Embryonic facial prominence (tissue), 1 donor: ENCODE measurements around the gene TSPEAR.

ENCODE experiments used
- DNase-seq: peaks from one replicate; pipeline ENCODE4 v3.0.0-alpha.2; 2016; ENCODE audit errors: extremely low spot score

Gene TSPEAR

GRCh38 chr21:44519346-44520325 is 191.7 kb downstream of the TSPEAR start:
- DNase-seq, result no peak

DNA sequence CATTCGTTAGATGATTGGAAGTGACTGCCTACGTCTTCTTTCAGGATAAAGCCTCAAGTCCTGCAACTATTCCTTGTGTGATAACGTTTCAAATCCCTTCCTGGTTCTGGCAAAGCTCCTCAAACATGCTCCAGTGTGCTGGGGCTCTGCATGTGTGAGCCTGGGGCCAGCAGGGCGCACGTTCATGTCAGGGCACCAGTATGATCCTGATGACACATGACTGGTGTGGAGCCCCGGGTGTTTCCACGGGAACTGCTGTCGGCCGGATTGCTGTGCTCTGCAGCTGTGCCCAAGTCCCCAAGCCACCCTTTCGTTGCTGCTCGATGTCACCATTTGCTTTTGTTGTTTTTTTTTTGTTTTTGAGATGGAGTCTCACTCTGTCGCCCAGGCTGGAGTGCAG is 192.7 kb downstream of the TSPEAR start:
- DNase-seq, result no peak

- no peak for DNase-seq
Observed at GRCh38 chr21:44517175-44517899, 194.0 kb downstream of the TSPEAR start.

- no peak for DNase-seq
Observed at GRCh38 chr21:44516828-44517174, 194.6 kb downstream of the TSPEAR start.

DNA sequence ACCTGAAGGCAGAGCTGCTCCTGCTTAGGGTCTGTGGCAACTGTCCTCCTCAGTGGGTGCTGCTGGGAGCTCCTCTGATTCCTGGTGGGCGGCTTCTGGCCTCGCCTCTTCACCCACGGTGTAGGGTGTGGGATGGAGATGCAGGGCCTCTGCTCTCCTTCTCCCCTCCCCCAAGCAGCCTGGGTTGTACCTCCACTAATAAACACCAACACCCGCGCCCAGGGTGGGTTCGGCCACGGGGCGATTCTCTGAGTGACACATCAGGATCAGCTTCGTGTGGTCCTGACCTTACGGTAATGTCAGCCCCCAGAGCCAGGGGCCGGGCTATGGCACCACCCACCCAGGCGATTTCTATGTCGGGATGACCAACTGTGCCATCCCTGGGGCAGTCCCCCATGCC is 195.0 kb downstream of the TSPEAR start:
- no peak for DNase-seq

- no peak for DNase-seq
Observed at GRCh38 chr21:44515359-44516165, 195.8 kb downstream of the TSPEAR start.

DNA sequence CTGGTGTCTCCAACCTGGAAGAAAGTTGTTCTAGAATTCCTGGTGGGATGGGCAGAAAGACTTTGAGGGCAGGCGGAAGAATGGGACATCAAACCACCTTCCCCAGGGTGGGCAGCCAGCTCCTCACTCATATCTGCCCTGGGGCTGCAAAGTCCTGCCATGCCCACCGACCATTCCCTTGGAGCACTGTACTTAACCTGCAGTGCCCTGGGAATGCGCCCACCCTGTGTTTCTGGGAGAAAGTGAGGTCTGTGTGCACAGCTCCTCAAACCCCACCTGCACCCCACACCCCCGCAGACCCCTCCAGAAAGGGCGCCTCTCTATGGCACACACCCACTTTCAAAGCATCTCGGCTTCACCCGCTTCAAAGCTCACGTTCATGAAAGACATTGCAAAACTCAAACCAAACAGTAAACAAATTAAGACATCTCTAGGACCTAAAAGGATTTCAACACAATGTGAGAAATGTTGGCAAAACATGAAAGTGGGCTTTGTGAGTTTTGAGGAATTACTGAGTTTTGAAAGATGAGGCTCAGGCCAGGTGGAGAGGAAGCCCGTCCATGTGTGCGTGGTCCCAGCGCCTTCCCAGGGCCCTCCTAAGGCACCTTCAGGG is 196.5 kb downstream of the TSPEAR start:
- no peak for DNase-seq

GRCh38 chr21:44514218-44514520 is 197.2 kb downstream of the TSPEAR start:
- no peak for DNase-seq

- no peak for DNase-seq
Observed at GRCh38 chr21:44513389-44514217, 197.8 kb downstream of the TSPEAR start.

DNA sequence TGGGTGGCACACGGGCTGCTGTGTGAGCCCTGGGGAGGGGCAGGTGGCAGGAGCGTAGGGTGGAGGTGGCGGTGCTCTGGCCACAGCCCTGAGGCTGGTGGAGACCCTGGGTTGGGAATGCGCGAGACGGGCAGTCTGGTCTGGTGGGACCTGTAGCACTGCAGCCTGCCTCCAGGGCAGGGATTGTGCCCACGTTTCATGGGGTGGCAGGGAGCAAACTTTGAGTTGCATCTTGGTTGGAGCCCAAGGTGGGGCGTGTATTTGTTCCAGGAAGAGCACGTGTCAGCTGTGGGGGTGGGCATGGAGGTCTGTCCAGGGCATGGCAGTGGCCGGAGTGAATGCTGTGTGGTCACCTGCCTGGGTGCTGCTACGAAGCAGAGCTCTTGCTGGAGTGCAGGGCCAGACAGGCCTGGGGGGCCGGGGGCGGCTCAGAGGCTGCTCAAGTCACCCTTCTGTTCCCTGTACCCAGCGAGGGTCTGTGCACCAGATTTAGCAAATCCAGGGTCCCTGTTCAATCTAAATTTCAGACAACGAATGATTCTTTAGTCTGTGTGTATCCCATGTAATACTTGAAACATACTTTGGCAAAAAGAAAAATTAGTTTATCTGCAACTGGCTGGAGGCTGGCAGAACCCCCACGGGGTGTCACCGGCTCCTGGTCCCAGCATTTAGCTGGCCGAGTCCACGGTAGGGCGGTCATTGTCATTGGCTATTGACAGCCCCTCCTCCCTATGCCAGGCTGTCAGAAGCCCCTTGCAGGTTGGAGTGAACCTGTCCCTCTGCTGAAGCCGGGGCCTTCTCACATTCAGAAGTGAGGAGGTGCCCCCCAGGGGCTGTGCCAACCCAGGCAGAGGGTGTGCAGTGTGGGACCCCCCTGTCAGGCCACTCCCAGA is 198.6 kb downstream of the TSPEAR start:
- DNase-seq, result no peak

GRCh38 chr21:44511938-44512275 is 199.5 kb downstream of the TSPEAR start:
- DNase-seq, result no peak

DNA sequence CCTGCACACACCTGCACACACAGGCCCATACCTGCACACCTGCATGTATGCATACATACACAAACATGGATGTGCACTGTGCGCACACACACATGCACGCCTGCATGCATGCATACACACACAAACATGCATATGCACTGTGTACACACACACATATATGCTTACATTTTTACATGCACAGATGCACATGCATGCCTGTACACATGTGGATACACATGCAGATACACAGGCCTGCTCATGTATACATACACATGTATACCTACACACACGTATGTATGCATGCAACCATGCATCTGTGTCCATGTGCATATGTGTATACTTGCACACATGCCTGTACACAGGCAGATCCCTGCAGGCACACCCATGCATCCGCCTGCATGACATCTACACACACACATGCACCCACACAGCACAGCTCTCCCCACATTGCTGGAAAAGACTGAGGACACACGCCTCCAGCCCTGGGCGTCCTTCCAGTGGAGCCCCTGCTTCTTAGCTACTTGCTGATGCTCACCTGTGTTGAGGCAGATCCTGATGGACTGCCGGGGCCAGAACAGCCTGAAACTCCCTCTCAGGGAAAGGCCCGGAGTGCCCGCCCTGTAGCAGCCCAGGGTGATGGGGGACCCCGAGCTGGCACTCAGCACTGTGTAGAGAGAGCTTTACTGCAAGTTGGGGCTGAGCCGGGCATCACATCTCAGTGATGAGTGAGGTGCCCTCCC is 200.0 kb downstream of the TSPEAR start:
- DNase-seq, result no peak

DNA sequence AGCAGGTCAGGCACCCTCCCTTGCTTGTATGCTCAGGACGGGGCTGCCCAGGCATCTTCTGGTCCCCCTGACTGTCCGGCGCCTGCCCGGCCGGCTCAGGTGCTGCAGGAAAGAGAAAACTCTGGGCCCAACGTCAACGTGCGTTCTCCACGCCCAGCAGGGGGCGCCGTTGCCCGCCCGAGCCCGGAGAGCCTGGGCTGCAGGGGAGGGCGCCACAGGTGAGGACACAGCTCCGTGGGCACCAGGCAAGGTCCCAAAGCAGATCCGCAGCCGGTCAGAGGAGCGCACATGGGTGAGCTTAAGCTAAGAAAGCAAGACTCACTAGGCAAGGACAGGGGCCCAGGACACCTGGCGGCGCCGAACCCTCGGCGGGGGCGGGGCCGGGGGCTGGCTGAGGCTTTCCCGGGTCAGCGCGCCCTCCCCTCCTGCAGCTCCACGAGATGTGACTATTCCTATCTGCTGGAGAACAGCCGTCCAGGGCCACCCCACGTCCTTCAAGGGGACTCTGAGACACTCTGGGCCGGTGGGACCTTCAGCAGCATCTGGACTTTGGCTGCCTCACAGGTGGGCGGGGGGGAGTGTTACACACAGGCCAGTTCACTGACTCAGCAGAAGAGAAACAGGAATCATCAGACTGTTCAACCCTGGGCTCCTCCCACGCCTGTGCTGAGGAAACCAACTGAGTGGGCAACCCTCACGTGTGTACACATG is 200.7 kb downstream of the TSPEAR start:
- DNase-seq, result no peak

DNA sequence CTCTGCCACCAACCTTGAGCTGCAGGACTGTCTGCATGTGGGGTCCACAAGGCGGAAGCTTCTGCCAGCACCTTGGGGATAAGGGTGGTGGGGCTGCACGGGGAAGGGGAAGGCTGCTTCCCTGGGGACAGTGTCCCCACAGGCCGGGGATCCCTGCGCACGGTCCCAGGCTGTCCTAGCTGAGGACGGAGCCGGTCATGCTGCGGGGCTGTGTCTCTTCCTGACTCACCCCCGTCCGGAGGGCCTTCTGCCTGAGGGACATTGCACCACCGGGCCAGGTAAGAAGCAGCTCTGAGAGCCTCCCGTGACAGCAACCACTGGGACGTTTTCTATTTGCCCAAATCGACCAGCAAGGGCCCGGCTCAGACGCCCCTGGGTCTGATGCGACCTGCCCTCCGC is 201.3 kb downstream of the TSPEAR start:
- DNase-seq, result no peak

DNA sequence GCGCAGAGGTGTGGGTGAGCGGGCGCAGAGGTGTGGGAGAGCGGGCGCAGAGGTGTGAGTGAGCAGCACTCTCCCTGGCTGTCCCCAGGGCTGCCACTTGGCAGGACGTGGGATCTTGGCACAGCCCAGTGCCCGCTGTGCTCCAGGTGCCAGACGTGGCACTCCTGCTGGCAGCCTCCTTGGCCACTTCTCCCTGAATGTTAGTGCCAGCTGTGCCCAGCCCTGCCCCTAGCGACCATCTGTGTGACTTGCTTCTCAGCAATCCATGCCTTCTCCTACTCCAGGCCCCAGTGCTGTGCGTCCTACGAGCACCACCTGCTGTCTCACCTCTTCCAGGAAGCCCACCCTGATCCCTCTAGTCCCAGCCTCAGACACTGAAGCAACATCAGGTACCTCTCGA is 201.8 kb downstream of the TSPEAR start:
- no peak for DNase-seq

DNA sequence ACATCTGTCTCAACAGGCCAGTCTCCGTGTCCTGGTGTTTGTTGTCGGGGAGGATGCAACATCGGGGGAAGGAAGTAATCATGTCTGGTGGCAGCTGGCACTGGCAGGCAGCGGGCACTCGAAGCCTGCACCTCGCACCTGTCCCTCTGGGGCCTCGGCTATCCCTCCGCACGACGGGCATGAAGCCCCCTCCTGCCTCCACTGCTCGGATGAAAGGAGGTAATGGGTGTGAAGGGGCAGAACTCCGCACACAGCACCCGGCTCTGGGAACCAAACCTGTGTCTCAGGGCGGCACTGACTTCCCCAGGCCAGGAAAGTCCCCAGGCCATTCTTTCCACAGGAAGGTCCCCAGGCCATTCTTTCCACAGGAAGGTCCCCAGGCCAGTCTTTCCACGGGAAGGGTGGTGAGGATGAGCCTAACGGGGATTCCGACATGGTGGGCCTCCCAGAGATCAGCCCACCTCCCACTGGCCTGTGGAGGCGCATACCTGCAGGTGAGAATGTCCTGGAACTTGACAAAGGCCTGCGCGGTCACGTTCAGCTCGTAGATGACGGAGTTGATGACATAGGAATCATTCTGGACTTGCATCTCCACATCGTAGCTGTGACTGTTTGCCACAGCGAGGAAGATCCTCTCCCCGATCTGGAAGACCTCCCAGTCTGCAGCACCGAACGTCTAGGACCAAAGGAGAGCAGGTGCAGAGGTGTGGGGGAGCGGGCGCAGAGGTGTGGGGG is 202.5 kb downstream of the TSPEAR start:
- DNase-seq, result no peak

GRCh38 chr21:44508426-44508710 is 203.0 kb downstream of the TSPEAR start:
- no peak for DNase-seq

DNA sequence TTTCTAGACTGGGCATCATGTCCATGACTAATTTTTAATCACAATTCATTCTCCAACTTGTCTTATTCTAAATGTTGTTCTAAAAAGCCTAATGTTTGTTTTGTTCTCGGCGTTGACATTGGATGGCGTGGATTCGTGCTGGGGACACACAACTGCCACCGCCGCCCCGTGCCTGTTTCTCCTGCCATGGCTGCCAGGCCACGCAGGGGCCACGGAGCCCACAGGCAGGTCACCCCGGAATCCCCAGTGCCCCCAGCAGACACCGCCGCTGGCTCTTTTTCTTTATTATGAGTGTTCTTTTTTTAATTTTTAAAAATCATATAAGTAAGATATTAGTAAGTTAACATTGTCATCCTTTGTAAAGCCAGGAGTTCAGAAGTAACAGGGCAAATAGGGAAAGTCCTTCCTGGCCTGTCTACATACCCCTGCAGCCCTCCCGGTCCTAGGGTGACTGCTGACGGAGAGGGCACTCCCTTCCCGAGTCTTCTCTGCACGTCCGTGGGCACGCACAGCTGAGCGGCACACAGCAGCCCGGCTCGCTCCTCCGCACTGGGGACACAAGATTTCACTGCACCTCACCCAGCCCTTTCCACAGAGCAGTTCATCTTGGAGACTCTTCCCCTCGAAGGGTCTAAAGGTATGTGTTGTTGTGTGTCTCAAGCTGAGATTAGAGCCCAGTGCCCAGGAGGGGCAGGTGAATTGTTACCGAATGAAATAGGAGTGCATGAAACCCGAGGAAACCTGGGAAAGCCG is 203.5 kb downstream of the TSPEAR start:
- DNase-seq, result no peak
